GM12865 (cell line): ENCODE data around the gene SCAMP3.

Experiments used
- DNase-seq: peaks from one replicate; pipeline ENCODE4 v3.0.0; 2010; ENCODE audit warnings: low read depth
- H3K4me3 ChIP-seq: 2 replicates; pipeline ENCODE4 v1.5.1; 2011; ENCODE audit warnings: mild to moderate bottlenecking, low read depth, low read length, control low read depth
- CTCF ChIP-seq: IDR thresholded peaks from 2 replicates; pipeline ENCODE4 v1.5.1; 2011; ENCODE audit warnings: low read length, control low read depth, low read depth, inconsistent platforms; ENCODE audit not compliant: insufficient read depth; ENCODE audit errors: missing control alignments

SCAMP3 gene

GRCh38 chr1:155284476-155284875 is 22.3 kb upstream of the SCAMP3 start:
- no peak for DNase-seq
- H3K4me3 ChIP-seq, result no peak overlapping the region
- no peak for TF ChIP-seq CTCF

GRCh38 chr1:155282488-155283091 is 20.4 kb upstream of the SCAMP3 start:
- no peak overlapping the region for H3K4me3 ChIP-seq
- DNase-seq, result no peak
- no peak for TF ChIP-seq CTCF

- H3K4me3 ChIP-seq, result no peak overlapping the region
- TF ChIP-seq CTCF, result no peak
- DNase-seq, result no peak
Observed at GRCh38 chr1:155279268-155279667, 17.1 kb upstream of the SCAMP3 start.

GRCh38 chr1:155278689-155279160 is 16.6 kb upstream of the SCAMP3 start:
- TF ChIP-seq CTCF, result no peak
- no peak overlapping the region for H3K4me3 ChIP-seq
- no peak for DNase-seq

GRCh38 chr1:155277902-155278688 is 15.9 kb upstream of the SCAMP3 start:
- H3K4me3 ChIP-seq, result peak overlapping the region; percentile 66
- DNase-seq, result peak; percentile 68
- TF ChIP-seq CTCF, result peak; percentile 46

- H3K4me3 ChIP-seq, result peak within 1 kb of the TSS; percentile 66
- DNase-seq, result peak; percentile 97
- TF ChIP-seq CTCF, result peak; percentile 64
Observed at GRCh38 chr1:155277070-155277901, 15.1 kb upstream of the SCAMP3 start, which contains the start of gene HCN3. Gene HCN3 (plus strand): TSS chr1:155277463. CDS start chr1:155277591, 128 bp downstream.
